Neural cell (in vitro differentiated cells): ENCODE measurements around the gene PPAN. TPM values are rescaled to one million over a fixed set of nuclear protein-coding genes. Genes with fewer than 3 reads are reported as not detected.

ENCODE experiments used
- H2AFZ ChIP-seq: fragments of 200-600, 300-800 bp; sonication (generic), shearing (Covaris generic); 2 replicates; pipeline ENCODE4 v1.6.0; 2014; ENCODE audit warnings: low read depth, mild to moderate bottlenecking, antibody characterized with exemption, low read length, moderate library complexity
- H3F3A ChIP-seq: fragments of 200-600 bp; shearing (Covaris generic); 2 replicates; pipeline ENCODE4 v1.6.1; 2016; ENCODE audit warnings: mild to moderate bottlenecking, moderate library complexity, mixed read lengths, antibody characterized with exemption, low read length; ENCODE audit not compliant: insufficient read depth, poor library complexity, severe bottlenecking
- H3K27ac ChIP-seq: fragments of 200-600, 300-800 bp; sonication (generic), shearing (Covaris generic); 2 replicates; pipeline ENCODE4 v1.5.1; 2014; ENCODE audit warnings: mild to moderate bottlenecking, low read length, moderate library complexity
- H3K27me3 ChIP-seq: fragments of 300-800, 200-600 bp; sonication (generic), shearing (Covaris generic); 2 replicates; pipeline ENCODE4 v1.6.0; 2014; ENCODE audit warnings: mild to moderate bottlenecking, low read depth, low read length, moderate library complexity; ENCODE audit not compliant: insufficient read depth
- H3K36me3 ChIP-seq: fragments of 300-800, 200-600 bp; sonication (generic), shearing (Covaris generic); 2 replicates; pipeline ENCODE4 v1.5.1; 2014; ENCODE audit warnings: mild to moderate bottlenecking, antibody characterized with exemption, low read length, moderate library complexity; ENCODE audit not compliant: insufficient read depth
- H3K4me2 ChIP-seq: fragments of 300-800, 200-600 bp; sonication (generic), shearing (Covaris generic); 2 replicates; pipeline ENCODE4 v1.6.0; 2014; ENCODE audit warnings: mild to moderate bottlenecking, low read length
- H3K4me3 ChIP-seq: fragments of 300-800, 200-600 bp; sonication (generic), shearing (Covaris generic); 2 replicates; pipeline ENCODE4 v1.5.1; 2014; ENCODE audit warnings: mild to moderate bottlenecking, low read length, moderate library complexity
- H3K79me2 ChIP-seq: fragments of 200-600 bp; shearing (Covaris generic); replicated peaks from 2 replicates; pipeline ENCODE4 v1.6.0; 2014; ENCODE audit warnings: mild to moderate bottlenecking, low read length, moderate library complexity; ENCODE audit not compliant: insufficient read depth
- H3K9ac ChIP-seq: fragments of 300-800, 200-600 bp; sonication (generic), shearing (Covaris generic); 2 replicates; pipeline ENCODE4 v1.6.1; 2016; ENCODE audit warnings: mild to moderate bottlenecking, low read length, mixed read lengths
- H3K9me2 ChIP-seq: fragments of 200-600 bp; shearing (Covaris generic); 2 replicates; pipeline ENCODE4 v1.6.1; 2016; ENCODE audit warnings: mild to moderate bottlenecking, low read length, mixed read lengths; ENCODE audit not compliant: insufficient read depth
- H3K9me3 ChIP-seq: fragments of 200-600, 300-800 bp; sonication (generic), shearing (Covaris generic); 2 replicates; pipeline ENCODE4 v1.6.1; 2016; ENCODE audit warnings: mild to moderate bottlenecking, mixed run types, low read length, moderate library complexity, mixed read lengths
- H4K20me1 ChIP-seq: fragments of 200-600 bp; shearing (Covaris generic); 2 replicates; pipeline ENCODE4 v1.6.1; 2016; ENCODE audit warnings: mild to moderate bottlenecking, mixed run types; ENCODE audit not compliant: insufficient read depth
- EP300 ChIP-seq: fragments of 450-650 bp; conservative IDR thresholded peaks from 2 replicates; pipeline ENCODE4 v1.6.1; 2014; ENCODE audit warnings: antibody characterized with exemption, mild to moderate bottlenecking, moderate library complexity; ENCODE audit not compliant: poor library complexity, severe bottlenecking
- EZH2 ChIP-seq: fragments of 200-600, 300-800 bp; shearing (Covaris generic), sonication (generic); IDR thresholded peaks from 2 replicates; pipeline ENCODE4 v1.6.1; 2014; ENCODE audit warnings: antibody characterized with exemption, low read length, borderline replicate concordance, mild to moderate bottlenecking; ENCODE audit not compliant: insufficient read depth, poor library complexity, severe bottlenecking
- MXI1 ChIP-seq: fragments of 450-650 bp; conservative IDR thresholded peaks from 2 replicates; pipeline ENCODE4 v1.6.1; 2014; ENCODE audit warnings: antibody characterized with exemption, mild to moderate bottlenecking; ENCODE audit not compliant: poor library complexity, severe bottlenecking
- POLR2AphosphoS5 ChIP-seq: IDR thresholded peaks from 2 replicates; pipeline ENCODE4 v1.6.1; 2012
- RAD21 ChIP-seq: fragments of 450-650 bp; conservative IDR thresholded peaks from 2 replicates; pipeline ENCODE4 v1.6.1; 2014; ENCODE audit warnings: antibody characterized with exemption, mild to moderate bottlenecking, moderate library complexity
- SMC3 ChIP-seq: fragments of 450-650 bp; conservative IDR thresholded peaks from 2 replicates; pipeline ENCODE4 v1.6.1; 2014; ENCODE audit warnings: antibody characterized with exemption, mild to moderate bottlenecking, moderate library complexity; ENCODE audit not compliant: poor library complexity
- TAF1 ChIP-seq: IDR thresholded peaks from 2 replicates; pipeline ENCODE4 v1.6.1; 2012; ENCODE audit warnings: low read depth
- polyA plus RNA-seq: library from polyadenylated mRNA; depleted of rRNA; stranded (reverse); fragments of >200 nt; gene quantifications from 2 replicates; pipeline ENCODE4 v1.2.3, GENCODE V29; 2014
- TF ChIP-seq, protein P1 (sequence below): fragments of 450-650 bp; IDR thresholded peaks from 2 replicates; pipeline ENCODE4 v1.5.1; 2014; ENCODE audit warnings: antibody characterized with exemption, mild to moderate bottlenecking, moderate library complexity; ENCODE audit not compliant: poor library complexity, severe bottlenecking
- TF ChIP-seq, protein P2 (sequence below): IDR thresholded peaks from 2 replicates; pipeline ENCODE4 v1.6.1; 2012; ENCODE audit warnings: borderline replicate concordance

Gene PPAN
- polyA plus RNA-seq, 1 donor from 2014 or later, result 13.9 TPM

- no peaks in the 10 kb centered on the region for H3K9me2 ChIP-seq
- H3K79me2 ChIP-seq, result peaks cover 12% of the 10 kb centered on the region
- H3K27me3 ChIP-seq, result no peaks in the 10 kb centered on the region
- H3K4me3 ChIP-seq, result no peak overlapping the region
- no peak overlapping the region for H3K4me2 ChIP-seq
- H3K9me3 ChIP-seq, result no peaks in the 10 kb centered on the region
- H2AFZ ChIP-seq, result no peak overlapping the region
- no peak overlapping the region for H3K27ac ChIP-seq
- no peak overlapping the region for H3K9ac ChIP-seq
- no peaks in the 10 kb centered on the region for H3F3A ChIP-seq
- H3K36me3 ChIP-seq, result no peaks in the 10 kb centered on the region
- H4K20me1 ChIP-seq, result no peaks in the 10 kb centered on the region
- TF ChIP-seq, protein P1, sequence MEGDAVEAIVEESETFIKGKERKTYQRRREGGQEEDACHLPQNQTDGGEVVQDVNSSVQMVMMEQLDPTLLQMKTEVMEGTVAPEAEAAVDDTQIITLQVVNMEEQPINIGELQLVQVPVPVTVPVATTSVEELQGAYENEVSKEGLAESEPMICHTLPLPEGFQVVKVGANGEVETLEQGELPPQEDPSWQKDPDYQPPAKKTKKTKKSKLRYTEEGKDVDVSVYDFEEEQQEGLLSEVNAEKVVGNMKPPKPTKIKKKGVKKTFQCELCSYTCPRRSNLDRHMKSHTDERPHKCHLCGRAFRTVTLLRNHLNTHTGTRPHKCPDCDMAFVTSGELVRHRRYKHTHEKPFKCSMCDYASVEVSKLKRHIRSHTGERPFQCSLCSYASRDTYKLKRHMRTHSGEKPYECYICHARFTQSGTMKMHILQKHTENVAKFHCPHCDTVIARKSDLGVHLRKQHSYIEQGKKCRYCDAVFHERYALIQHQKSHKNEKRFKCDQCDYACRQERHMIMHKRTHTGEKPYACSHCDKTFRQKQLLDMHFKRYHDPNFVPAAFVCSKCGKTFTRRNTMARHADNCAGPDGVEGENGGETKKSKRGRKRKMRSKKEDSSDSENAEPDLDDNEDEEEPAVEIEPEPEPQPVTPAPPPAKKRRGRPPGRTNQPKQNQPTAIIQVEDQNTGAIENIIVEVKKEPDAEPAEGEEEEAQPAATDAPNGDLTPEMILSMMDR, result no peak
- TF ChIP-seq, protein P2, sequence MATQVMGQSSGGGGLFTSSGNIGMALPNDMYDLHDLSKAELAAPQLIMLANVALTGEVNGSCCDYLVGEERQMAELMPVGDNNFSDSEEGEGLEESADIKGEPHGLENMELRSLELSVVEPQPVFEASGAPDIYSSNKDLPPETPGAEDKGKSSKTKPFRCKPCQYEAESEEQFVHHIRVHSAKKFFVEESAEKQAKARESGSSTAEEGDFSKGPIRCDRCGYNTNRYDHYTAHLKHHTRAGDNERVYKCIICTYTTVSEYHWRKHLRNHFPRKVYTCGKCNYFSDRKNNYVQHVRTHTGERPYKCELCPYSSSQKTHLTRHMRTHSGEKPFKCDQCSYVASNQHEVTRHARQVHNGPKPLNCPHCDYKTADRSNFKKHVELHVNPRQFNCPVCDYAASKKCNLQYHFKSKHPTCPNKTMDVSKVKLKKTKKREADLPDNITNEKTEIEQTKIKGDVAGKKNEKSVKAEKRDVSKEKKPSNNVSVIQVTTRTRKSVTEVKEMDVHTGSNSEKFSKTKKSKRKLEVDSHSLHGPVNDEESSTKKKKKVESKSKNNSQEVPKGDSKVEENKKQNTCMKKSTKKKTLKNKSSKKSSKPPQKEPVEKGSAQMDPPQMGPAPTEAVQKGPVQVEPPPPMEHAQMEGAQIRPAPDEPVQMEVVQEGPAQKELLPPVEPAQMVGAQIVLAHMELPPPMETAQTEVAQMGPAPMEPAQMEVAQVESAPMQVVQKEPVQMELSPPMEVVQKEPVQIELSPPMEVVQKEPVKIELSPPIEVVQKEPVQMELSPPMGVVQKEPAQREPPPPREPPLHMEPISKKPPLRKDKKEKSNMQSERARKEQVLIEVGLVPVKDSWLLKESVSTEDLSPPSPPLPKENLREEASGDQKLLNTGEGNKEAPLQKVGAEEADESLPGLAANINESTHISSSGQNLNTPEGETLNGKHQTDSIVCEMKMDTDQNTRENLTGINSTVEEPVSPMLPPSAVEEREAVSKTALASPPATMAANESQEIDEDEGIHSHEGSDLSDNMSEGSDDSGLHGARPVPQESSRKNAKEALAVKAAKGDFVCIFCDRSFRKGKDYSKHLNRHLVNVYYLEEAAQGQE, result no peak
- no peak for TF ChIP-seq SMC3
- TF ChIP-seq EP300, result no peak
- TF ChIP-seq MXI1, result no peak
- no peak for TF ChIP-seq TAF1
- TF ChIP-seq POLR2AphosphoS5, result no peak
- TF ChIP-seq EZH2, result no peak
- no peak for TF ChIP-seq RAD21
Measured at GRCh38 chr19:10109528-10109927, 3.4 kb downstream of the PPAN start.

GRCh38 chr19:10110076-10110971 is 4.2 kb downstream of the PPAN start:
- Histone ChIP-seq H3K9me3 (no peaks in the 10 kb centered on the region), H3F3A (no peaks in the 10 kb centered on the region), H3K9me2 (no peaks in the 10 kb centered on the region), H3K9ac (no peak overlapping the region), H3K4me2 (no peak overlapping the region), H3K79me2 (peaks cover 12% of the 10 kb centered on the region), H3K27ac (no peak overlapping the region), H2AFZ (no peak overlapping the region), H3K4me3 (no peak overlapping the region), H3K36me3 (no peaks in the 10 kb centered on the region), H4K20me1 (no peaks in the 10 kb centered on the region), H3K27me3 (no peaks in the 10 kb centered on the region)
- TF ChIP-seq RAD21 (no peak), EP300 (no peak), TAF1 (no peak), EZH2 (no peak), MXI1 (no peak), POLR2AphosphoS5 (no peak), SMC3 (no peak)
- TF ChIP-seq, protein P1, result no peak
- TF ChIP-seq, protein P2, result no peak
